IMR-90 (cell line): Measurements from ENCODE around the gene ANKMY1. TPM values are rescaled to one million over a fixed set of nuclear protein-coding genes. Genes with fewer than 3 reads are reported as not detected.

Experiments used
- ATAC-seq: fragments of 200-7000 bp; cut with Tn5 transposase; 2 replicates; pipeline ENCODE4 v1.9.1; 2020; ENCODE audit warnings: low read depth, mild to moderate bottlenecking, moderate library complexity
- BruUV-seq: library from RNA; stranded (reverse); fragments of 400-500 nt; replicated peaks from 2 replicates; lab custom pipeline; 2021; lab: Mats Ljungman, UMichigan
- CTCF ChIA-PET: fragments of 300-600 bp; formaldehyde crosslinking; extraction: SDS; loops from one replicate; lab custom pipeline; 2021; ENCODE audit warnings: antibody characterized with exemption; lab: Yijun Ruan, JAX
- POLR2A ChIA-PET: fragments of 300-600 bp; sonication (Branson Sonifier 250); formaldehyde crosslinking; loops from one replicate; lab custom pipeline; 2022; ENCODE audit warnings: antibody characterized with exemption; ENCODE audit not compliant: unreplicated experiment; lab: Charles Lee
- DNase-seq: peaks from one replicate; pipeline ENCODE4 v3.0.0; 2013
- H2AFZ ChIP-seq: replicated peaks from 2 replicates; pipeline ENCODE3; 2013; ENCODE audit warnings: low read length, mild to moderate bottlenecking; ENCODE audit not compliant: poor library complexity
- H2AK5ac ChIP-seq: 2 replicates; pipeline ENCODE4 v1.6.1; 2013; ENCODE audit warnings: low read depth, low read length, inconsistent platforms
- H2AK9ac ChIP-seq: replicated peaks from 2 replicates; pipeline ENCODE3; 2013; ENCODE audit warnings: mild to moderate bottlenecking, low read depth, low read length, moderate library complexity; ENCODE audit not compliant: poor library complexity
- H2BK120ac ChIP-seq: 2 replicates; pipeline ENCODE4 v1.6.1; 2013; ENCODE audit warnings: low read depth, low read length, inconsistent platforms
- H2BK15ac ChIP-seq: 3 replicates; pipeline ENCODE4 v1.6.1; 2013; ENCODE audit warnings: low read depth, low read length, inconsistent platforms
- H2BK20ac ChIP-seq: 2 replicates; pipeline ENCODE4 v1.6.1; 2013; ENCODE audit warnings: low read depth, mild to moderate bottlenecking, inconsistent platforms, low read length, moderate library complexity
- H2BK5ac ChIP-seq: 2 replicates; pipeline ENCODE4 v1.6.1; 2013; ENCODE audit warnings: mild to moderate bottlenecking, low read depth, low read length, inconsistent platforms; ENCODE audit not compliant: poor library complexity, severe bottlenecking
- H3K14ac ChIP-seq: replicated peaks from 2 replicates; pipeline ENCODE4 v1.6.1; 2013; ENCODE audit warnings: low read depth, low read length, inconsistent platforms
- H3K18ac ChIP-seq: 2 replicates; pipeline ENCODE4 v1.6.1; 2013; ENCODE audit warnings: low read depth, low read length, control low read depth
- H3K23ac ChIP-seq: 2 replicates; pipeline ENCODE4 v1.6.1; 2013; ENCODE audit warnings: low read depth, low read length, inconsistent platforms
- H3K27ac ChIP-seq: 2 replicates; pipeline ENCODE4 v1.5.1; 2013; ENCODE audit warnings: mild to moderate bottlenecking, control low read depth, low read length; ENCODE audit not compliant: insufficient read depth
- H3K27me3 ChIP-seq: 2 replicates; pipeline ENCODE4 v1.6.1; 2013; ENCODE audit warnings: low read length; ENCODE audit not compliant: control insufficient read depth, insufficient read depth
- H3K36me3 ChIP-seq: 2 replicates; pipeline ENCODE4 v1.6.1; 2013; ENCODE audit warnings: low read length, mixed read lengths; ENCODE audit not compliant: control insufficient read depth, insufficient read depth
- H3K4ac ChIP-seq: 2 replicates; pipeline ENCODE4 v1.6.1; 2013; ENCODE audit warnings: low read depth, low read length, inconsistent platforms
- H3K4me1 ChIP-seq: 2 replicates; pipeline ENCODE4 v1.6.1; 2013; ENCODE audit warnings: low read length, mixed read lengths; ENCODE audit not compliant: control insufficient read depth, insufficient read depth
- H3K4me2 ChIP-seq: 2 replicates; pipeline ENCODE4 v1.6.1; 2013; ENCODE audit warnings: low read depth, mild to moderate bottlenecking, control low read depth, low read length, moderate library complexity
- H3K4me3 ChIP-seq: 2 replicates; pipeline ENCODE4 v1.5.1; 2013; ENCODE audit warnings: low read depth, mild to moderate bottlenecking, control low read depth, low read length, moderate library complexity; ENCODE audit not compliant: insufficient read depth
- H3K56ac ChIP-seq: 2 replicates; pipeline ENCODE4 v1.6.1; 2013; ENCODE audit warnings: low read length, inconsistent platforms; ENCODE audit not compliant: insufficient read depth; ENCODE audit errors: extremely low read depth
- H3K79me1 ChIP-seq, 2 experiments: 2 replicates each; pipeline ENCODE4 v1.6.1; 2013; ENCODE audit warnings: low read length in 2 of 2, inconsistent platforms in 1 of 2, low read depth in 1 of 2
- H3K9ac ChIP-seq: 2 replicates; pipeline ENCODE4 v1.6.1; 2013; ENCODE audit warnings: low read depth, low read length, control low read depth
- H3K9me1 ChIP-seq: 2 replicates; pipeline ENCODE4 v1.6.1; 2013; ENCODE audit warnings: low read length, inconsistent platforms; ENCODE audit not compliant: insufficient read depth
- H3K9me3 ChIP-seq: 2 replicates; pipeline ENCODE4 v1.6.1; 2013; ENCODE audit warnings: low read length; ENCODE audit not compliant: control insufficient read depth, insufficient read depth
- H4K20me1 ChIP-seq: 2 replicates; pipeline ENCODE4 v1.6.1; 2013; ENCODE audit warnings: low read length, inconsistent platforms; ENCODE audit not compliant: insufficient read depth
- H4K5ac ChIP-seq: 2 replicates; pipeline ENCODE4 v1.6.1; 2013; ENCODE audit warnings: mild to moderate bottlenecking, low read depth, low read length, control low read depth
- H4K8ac ChIP-seq, 2 experiments: 2 replicates each; pipeline ENCODE4 v1.6.1; 2013; ENCODE audit warnings: low read depth in 2 of 2, low read length in 2 of 2, control low read depth in 1 of 2, inconsistent platforms in 1 of 2
- H4K91ac ChIP-seq: 2 replicates; pipeline ENCODE4 v1.6.1; 2013; ENCODE audit warnings: low read depth, low read length, inconsistent platforms; ENCODE audit not compliant: insufficient read depth
- BHLHE40 ChIP-seq: fragments of 150-350 bp; IDR thresholded peaks from 2 replicates; pipeline ENCODE4 v1.6.1; 2016; ENCODE audit warnings: mild to moderate bottlenecking, low read depth, low read length
- CEBPB ChIP-seq: IDR thresholded peaks from 2 replicates; pipeline ENCODE4 v1.6.1; 2012; ENCODE audit warnings: low read depth, low read length, improper control_type of control experiment
- CHD1 ChIP-seq: IDR thresholded peaks from 2 replicates; pipeline ENCODE4 v1.6.1; 2012; ENCODE audit warnings: low read depth, low read length, improper control_type of control experiment
- FOS ChIP-seq: fragments of 150-350 bp; IDR thresholded peaks from 2 replicates; pipeline ENCODE4 v1.6.1; 2016; ENCODE audit warnings: low read depth, low read length
- MAZ ChIP-seq: IDR thresholded peaks from 2 replicates; pipeline ENCODE4 v1.6.1; 2012; ENCODE audit warnings: low read depth, mild to moderate bottlenecking, low read length, improper control_type of control experiment, moderate library complexity, borderline replicate concordance
- MXI1 ChIP-seq: IDR thresholded peaks from 2 replicates; pipeline ENCODE4 v1.6.1; 2012; ENCODE audit warnings: low read depth, mild to moderate bottlenecking, low read length, moderate library complexity, borderline replicate concordance
- POLR2A ChIP-seq: IDR thresholded peaks from 2 replicates; pipeline ENCODE4 v1.6.1; 2012; ENCODE audit warnings: mild to moderate bottlenecking, low read depth, low read length
- RAD21 ChIP-seq: IDR thresholded peaks from 2 replicates; pipeline ENCODE4 v1.6.1; 2012; ENCODE audit warnings: low read length, improper control_type of control experiment
- RFX5 ChIP-seq: IDR thresholded peaks from 2 replicates; pipeline ENCODE4 v1.8.0; 2012; ENCODE audit warnings: low read depth, mild to moderate bottlenecking, low read length, moderate library complexity
- SMC3 ChIP-seq: fragments of 150-350 bp; IDR thresholded peaks from 2 replicates; pipeline ENCODE4 v1.6.1; 2016; ENCODE audit warnings: low read depth, mild to moderate bottlenecking, antibody characterized with exemption, low read length, moderate library complexity
- WGBS, 2 experiments: methylation state at CpG; one replicate each; pipeline versions ENCODE4 v1.1.5 to v1.1.7; 2013; ENCODE audit warnings: missing lambda C conversion rate in 2 of 2; ENCODE audit not compliant: insufficient read length in 1 of 2; ENCODE audit errors: extremely low coverage in 2 of 2; 5-methylcytosine and 5-hydroxymethylcytosine counted together
- dilution Hi-C: fragments of 300-500 bp; cut with HindIII; formaldehyde crosslinking; loops from one replicate; pipeline ENCODE4 v1.14.3; 2018; ENCODE audit warnings: low sequenced_read_pairs; ENCODE audit not compliant: unreplicated experiment
- in situ Hi-C: fragments of 300-500 bp; cut with MboI; formaldehyde crosslinking; loops from 3 replicates; pipeline ENCODE4 v1.14.3; 2019; ENCODE audit warnings: low sequenced_read_pairs, inconsistent platforms, mixed read lengths
- intact Hi-C: fragments of 100-400 bp; cut with micrococcal nuclease; formaldehyde crosslinking; loops from 2 replicates; pipeline ENCODE4 v1.10.0; 2022
- polyA plus RNA-seq, 3 experiments: library from polyadenylated mRNA; depleted of rRNA; stranded (reverse); fragments of >200 nt; gene quantifications; 2 replicates each; pipeline ENCODE4 v1.2.3, GENCODE V29; 2012; ENCODE audit warnings: low replicate concordance in 1 of 3
- total RNA-seq: library from RNA; depleted of rRNA; stranded (reverse); fragments of >200 nt; gene quantifications from 2 replicates; pipeline ENCODE4 v1.2.3, GENCODE V29; 2012
- TF ChIP-seq, protein P1 (sequence below): conservative IDR thresholded peaks from 2 replicates; pipeline ENCODE4 v1.5.1; 2012; ENCODE audit warnings: mild to moderate bottlenecking, low read depth, low read length, improper control_type of control experiment
- TF ChIP-seq, protein P2 (sequence below): fragments of 150-350 bp; IDR thresholded peaks from 2 replicates; pipeline ENCODE4 v1.6.1; 2016; ENCODE audit warnings: low read depth, mild to moderate bottlenecking, low read length, moderate library complexity, borderline replicate concordance
- TF ChIP-seq, protein P3 (sequence below): fragments of 150-350 bp; IDR thresholded peaks from 2 replicates; pipeline ENCODE4 v1.6.1; 2017; ENCODE audit warnings: mild to moderate bottlenecking, antibody characterized with exemption, low read length, low read depth

Gene ANKMY1
- total and polyA plus RNA-seq, 2 of the 4 experiments (the other 2 are of a cell fraction): 2.9 to 5.5 TPM

DNA sequence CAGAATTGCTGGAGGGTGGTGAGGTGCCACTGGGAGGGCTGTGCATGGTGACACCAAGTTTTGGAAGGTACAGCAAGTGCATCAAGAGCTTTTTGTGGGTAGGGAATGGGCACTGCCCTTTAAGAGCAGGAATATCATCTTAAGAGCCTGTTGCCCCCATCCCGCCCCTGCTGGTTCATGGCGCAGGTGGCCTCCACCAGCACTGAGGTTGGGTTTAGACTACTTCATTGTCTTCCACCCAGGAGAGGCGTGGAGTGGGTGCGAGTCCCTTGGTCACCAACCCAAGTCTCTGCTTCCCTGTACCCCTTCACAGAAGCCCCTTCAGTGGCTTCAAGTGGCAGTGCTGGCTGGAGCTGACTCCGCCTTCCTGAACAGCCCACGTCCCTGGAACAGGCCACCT is 18.2 kb upstream of the ANKMY1 start:
- ChIA-PET CTCF (no interaction called here), POLR2A (no interaction called here)
- Histone ChIP-seq H3K4me2 (no peak overlapping the region), H3K79me1 (peaks cover 14 to 40% of the 10 kb centered on the region in 2 experiments; a peak in 3 of 4 replicates), H3K9ac (no peak overlapping the region), H2BK20ac (no peak overlapping the region), H2BK120ac (no peak overlapping the region), H3K56ac (no peak overlapping the region), H2AK5ac (no peak overlapping the region), H3K9me1 (peaks cover 12% of the 10 kb centered on the region), H3K18ac (no peak overlapping the region), H2BK5ac (no peak overlapping the region), H4K5ac (no peak overlapping the region), H3K27me3 (no peaks in the 10 kb centered on the region), H3K27ac (no peak overlapping the region), H3K14ac (no peak overlapping the region), H4K20me1 (peaks cover 33% of the 10 kb centered on the region), H3K4ac (no peak overlapping the region), H3K4me1 (peaks cover 10% of the 10 kb centered on the region; the same call in 1 of the 2 replicates), H3K9me3 (peaks cover 2% of the 10 kb centered on the region; the same call in 1 of the 2 replicates), H4K8ac (no peak overlapping the region), H4K91ac (no peak overlapping the region), H3K4me3 (no peak overlapping the region), H2BK15ac (no peak overlapping the region), H3K23ac (no peak overlapping the region), H3K36me3 (peaks cover 31% of the 10 kb centered on the region), H2AK9ac (no peak overlapping the region), H2AFZ (no peak overlapping the region)
- no TSS peak for BruUV-seq
- dilution Hi-C loops: no loop called here
- ATAC-seq (no peak), DNase-seq (no peak)
- TF ChIP-seq MXI1: no peak
- no peak for TF ChIP-seq FOS
- no peak for TF ChIP-seq RAD21
- no peak for TF ChIP-seq POLR2A
- no peak for TF ChIP-seq CHD1
- TF ChIP-seq RFX5: no peak
- no peak for TF ChIP-seq SMC3
- TF ChIP-seq, protein P1, sequence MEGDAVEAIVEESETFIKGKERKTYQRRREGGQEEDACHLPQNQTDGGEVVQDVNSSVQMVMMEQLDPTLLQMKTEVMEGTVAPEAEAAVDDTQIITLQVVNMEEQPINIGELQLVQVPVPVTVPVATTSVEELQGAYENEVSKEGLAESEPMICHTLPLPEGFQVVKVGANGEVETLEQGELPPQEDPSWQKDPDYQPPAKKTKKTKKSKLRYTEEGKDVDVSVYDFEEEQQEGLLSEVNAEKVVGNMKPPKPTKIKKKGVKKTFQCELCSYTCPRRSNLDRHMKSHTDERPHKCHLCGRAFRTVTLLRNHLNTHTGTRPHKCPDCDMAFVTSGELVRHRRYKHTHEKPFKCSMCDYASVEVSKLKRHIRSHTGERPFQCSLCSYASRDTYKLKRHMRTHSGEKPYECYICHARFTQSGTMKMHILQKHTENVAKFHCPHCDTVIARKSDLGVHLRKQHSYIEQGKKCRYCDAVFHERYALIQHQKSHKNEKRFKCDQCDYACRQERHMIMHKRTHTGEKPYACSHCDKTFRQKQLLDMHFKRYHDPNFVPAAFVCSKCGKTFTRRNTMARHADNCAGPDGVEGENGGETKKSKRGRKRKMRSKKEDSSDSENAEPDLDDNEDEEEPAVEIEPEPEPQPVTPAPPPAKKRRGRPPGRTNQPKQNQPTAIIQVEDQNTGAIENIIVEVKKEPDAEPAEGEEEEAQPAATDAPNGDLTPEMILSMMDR: no peak
- TF ChIP-seq CEBPB: no peak
- TF ChIP-seq BHLHE40: no peak
- no peak for TF ChIP-seq MAZ
- TF ChIP-seq, protein P2, sequence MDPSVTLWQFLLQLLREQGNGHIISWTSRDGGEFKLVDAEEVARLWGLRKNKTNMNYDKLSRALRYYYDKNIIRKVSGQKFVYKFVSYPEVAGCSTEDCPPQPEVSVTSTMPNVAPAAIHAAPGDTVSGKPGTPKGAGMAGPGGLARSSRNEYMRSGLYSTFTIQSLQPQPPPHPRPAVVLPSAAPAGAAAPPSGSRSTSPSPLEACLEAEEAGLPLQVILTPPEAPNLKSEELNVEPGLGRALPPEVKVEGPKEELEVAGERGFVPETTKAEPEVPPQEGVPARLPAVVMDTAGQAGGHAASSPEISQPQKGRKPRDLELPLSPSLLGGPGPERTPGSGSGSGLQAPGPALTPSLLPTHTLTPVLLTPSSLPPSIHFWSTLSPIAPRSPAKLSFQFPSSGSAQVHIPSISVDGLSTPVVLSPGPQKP: no peak
- TF ChIP-seq, protein P3, sequence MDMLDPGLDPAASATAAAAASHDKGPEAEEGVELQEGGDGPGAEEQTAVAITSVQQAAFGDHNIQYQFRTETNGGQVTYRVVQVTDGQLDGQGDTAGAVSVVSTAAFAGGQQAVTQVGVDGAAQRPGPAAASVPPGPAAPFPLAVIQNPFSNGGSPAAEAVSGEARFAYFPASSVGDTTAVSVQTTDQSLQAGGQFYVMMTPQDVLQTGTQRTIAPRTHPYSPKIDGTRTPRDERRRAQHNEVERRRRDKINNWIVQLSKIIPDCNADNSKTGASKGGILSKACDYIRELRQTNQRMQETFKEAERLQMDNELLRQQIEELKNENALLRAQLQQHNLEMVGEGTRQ: no peak
- intact Hi-C loops: no loop called here
- in situ Hi-C loops: no loop called here
- no CpG with 5 or more reads among the region's 6 CpGs for WGBS, 2 experiments
